ENCODE data around the gene OR2C1. TPM values are rescaled to one million over a fixed set of nuclear protein-coding genes. Genes with fewer than 3 reads are reported as not detected.

The OR2C1 gene
- total RNA-seq, 1 experiment from 2014 or later, result not detected

Other genes with a start within 250 kb of the OR2C1 start
- 18.3 TPM for gene ZNF205, start 243.3 kb upstream of the OR2C1 start, total RNA-seq (2021; ENCODE audit: unreplicated experiment)
- gene ZNF213, start 220.9 kb upstream of the OR2C1 start, total RNA-seq (2021; ENCODE audit: unreplicated experiment), result 12.3 TPM
- 0.26 TPM for gene OR1F1, start 167.7 kb upstream of the OR2C1 start, total RNA-seq (2021; ENCODE audit: unreplicated experiment)
- gene ZNF200, start 120.7 kb upstream of the OR2C1 start, total RNA-seq (2021; ENCODE audit: unreplicated experiment), result 12.4 TPM
- 0.46 TPM for gene MEFV, start 99.3 kb upstream of the OR2C1 start, total RNA-seq (2021; ENCODE audit: unreplicated experiment)
- gene ZNF263, start 72.4 kb upstream of the OR2C1 start, total RNA-seq (2021; ENCODE audit: unreplicated experiment), result 53.5 TPM
- gene TIGD7, start 50.5 kb upstream of the OR2C1 start, total RNA-seq (2021; ENCODE audit: unreplicated experiment), result 4.5 TPM
- gene ZNF75A, start 50.4 kb upstream of the OR2C1 start, total RNA-seq (2021; ENCODE audit: unreplicated experiment), result 24.5 TPM
- gene ZSCAN32, start 45.1 kb downstream of the OR2C1 start, total RNA-seq (2021; ENCODE audit: unreplicated experiment), result 18.9 TPM
- 14.4 TPM for gene ZNF174, start 45.3 kb downstream of the OR2C1 start, total RNA-seq (2021; ENCODE audit: unreplicated experiment)
- gene ZNF597, start 87.6 kb downstream of the OR2C1 start, total RNA-seq (2021; ENCODE audit: unreplicated experiment), result 2.7 TPM
- 56.0 TPM for gene NAA60, start 87.8 kb downstream of the OR2C1 start, total RNA-seq (2021; ENCODE audit: unreplicated experiment)
- not detected for gene C16orf90, start 139.6 kb downstream of the OR2C1 start, total RNA-seq (2021; ENCODE audit: unreplicated experiment)
- gene CLUAP1, start 145.1 kb downstream of the OR2C1 start, total RNA-seq (2021; ENCODE audit: unreplicated experiment), result 14.5 TPM
- 0.26 TPM for gene NLRC3, start 221.5 kb downstream of the OR2C1 start, total RNA-seq (2021; ENCODE audit: unreplicated experiment)

Data from Panc1 (cell line).